ENCODE data around the gene KPNA1. TPM values are rescaled to one million over a fixed set of nuclear protein-coding genes. Genes with fewer than 3 reads are reported as not detected.

Gene KPNA1
- polyA plus RNA-seq, 3 donors = 18.0 to 41.2 (median 38.5) TPM

DNA sequence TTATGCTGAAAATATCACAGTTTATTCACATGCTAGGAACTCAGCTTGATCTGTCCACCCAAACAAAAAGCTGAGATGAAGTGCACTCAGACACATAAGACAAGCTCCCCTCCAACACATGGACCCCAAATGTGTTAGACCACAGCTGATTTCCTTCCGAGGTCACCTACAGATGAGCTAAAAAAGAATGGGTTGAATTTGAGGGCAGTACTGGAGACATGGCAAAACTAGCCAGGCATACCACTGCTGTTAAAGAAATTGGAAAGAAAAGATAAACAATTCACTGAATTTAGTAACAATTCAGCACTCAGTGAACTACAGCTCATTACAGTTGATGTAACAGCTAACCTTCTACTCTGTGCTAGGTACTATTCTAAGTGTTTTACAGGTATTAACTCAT lies 33.9 kb upstream of the KPNA1 start:
- no peak overlapping the region for H2AFZ ChIP-seq (ENCODE audit: insufficient read depth, low read depth, low read length, poor library complexity, severe bottlenecking)
- no peak overlapping the region for H3K4me3 ChIP-seq (replicated peaks in 1 of 3; ENCODE audit: low read depth in 2 of 3, low read length in 3 of 3)
- intact Hi-C loops (cut with micrococcal nuclease) = no loop called here
- Mint-ChIP-seq H3K9me3 (peaks cover 0 to 3% (median 0%) of the 10 kb centered on the region in 7 donors), H3K27ac (no peak overlapping the region), H3K36me3 (peaks cover 94 to 96% of the 10 kb centered on the region in 2 donors), H3K27me3 (ENCODE audit: low read depth in 3 of 3) (no peaks in the 10 kb centered on the region), H3K4me3 (no peak overlapping the region), H3K4me1 (peaks cover 1% of the 10 kb centered on the region)
- no peak for TF ChIP-seq CTCF (IDR thresholded peaks at IDR 0.05)
- H3K27ac ChIP-seq (ENCODE audit: low read depth in 1 of 2, low read length in 2 of 2) = no peak overlapping the region
- H3K4me2 ChIP-seq (replicated peaks; ENCODE audit: extremely low read depth, low read length, poor library complexity, severe bottlenecking) = no peak overlapping the region
- H4K20me1 ChIP-seq (ENCODE audit: insufficient read depth, low read length) = peaks cover 27% of the 10 kb centered on the region
- H3K9ac ChIP-seq (ENCODE audit: insufficient read depth, low read length, poor library complexity, severe bottlenecking) = no peak overlapping the region
- WGBS (ENCODE audit: insufficient coverage) = 100% methylated on average over 1 of the region's 1 CpG
- no peak for DNase-seq
- no peaks in the 10 kb centered on the region for H3K4me1 ChIP-seq (ENCODE audit: control insufficient read depth in 1 of 2, insufficient read depth in 2 of 2, low read length in 2 of 2)
- no peaks in the 10 kb centered on the region for H3K79me2 ChIP-seq (ENCODE audit: insufficient read depth, low read length)
- no peaks in the 10 kb centered on the region for H3K27me3 ChIP-seq (ENCODE audit: control insufficient read depth in 2 of 2, insufficient read depth in 2 of 2, low read length in 2 of 2)
- no peaks in the 10 kb centered on the region for H3K9me3 ChIP-seq (replicated peaks in 1 of 2; ENCODE audit: control insufficient read depth in 1 of 2, insufficient read depth in 1 of 2, low read length in 2 of 2)
- peaks cover 95 to 97% of the 10 kb centered on the region in 2 donors for H3K36me3 ChIP-seq (replicated peaks in 1 of 2; ENCODE audit: control insufficient read depth in 1 of 2, insufficient read depth in 2 of 2, low read length in 2 of 2)

- peaks cover 91 to 97% of the 10 kb centered on the region in 2 donors for H3K36me3 ChIP-seq (replicated peaks in 1 of 2; ENCODE audit: control insufficient read depth in 1 of 2, insufficient read depth in 2 of 2, low read length in 2 of 2)
- no peaks in the 10 kb centered on the region for H3K79me2 ChIP-seq (ENCODE audit: insufficient read depth, low read length)
- Mint-ChIP-seq H3K9me3 (peaks cover 0 to 4% (median 0%) of the 10 kb centered on the region in 7 donors), H3K27ac (no peak overlapping the region), H3K27me3 (ENCODE audit: low read depth in 3 of 3) (no peaks in the 10 kb centered on the region), H3K4me1 (no peaks in the 10 kb centered on the region), H3K4me3 (no peak overlapping the region), H3K36me3 (peaks cover 94 to 96% of the 10 kb centered on the region in 2 donors)
- no peak overlapping the region for H3K27ac ChIP-seq (ENCODE audit: low read depth in 1 of 2, low read length in 2 of 2)
- 100% methylated on average over 2 of the region's 3 CpGs for WGBS (ENCODE audit: insufficient coverage)
- H3K9ac ChIP-seq (ENCODE audit: insufficient read depth, low read length, poor library complexity, severe bottlenecking) = no peak overlapping the region
- H3K9me3 ChIP-seq (replicated peaks in 1 of 2; ENCODE audit: control insufficient read depth in 1 of 2, insufficient read depth in 1 of 2, low read length in 2 of 2) = no peaks in the 10 kb centered on the region
- no peak for TF ChIP-seq CTCF (IDR thresholded peaks at IDR 0.05)
- H3K4me2 ChIP-seq (replicated peaks; ENCODE audit: extremely low read depth, low read length, poor library complexity, severe bottlenecking) = no peak overlapping the region
- no peak overlapping the region for H3K4me3 ChIP-seq (replicated peaks in 1 of 3; ENCODE audit: low read depth in 2 of 3, low read length in 3 of 3)
- H3K27me3 ChIP-seq (ENCODE audit: control insufficient read depth in 2 of 2, insufficient read depth in 2 of 2, low read length in 2 of 2) = no peaks in the 10 kb centered on the region
- H3K4me1 ChIP-seq (ENCODE audit: control insufficient read depth in 1 of 2, insufficient read depth in 2 of 2, low read length in 2 of 2) = no peaks in the 10 kb centered on the region
- H4K20me1 ChIP-seq (ENCODE audit: insufficient read depth, low read length) = peaks cover 22% of the 10 kb centered on the region
- DNase-seq = no peak
- intact Hi-C loops (cut with micrococcal nuclease) = no loop called here
- no peak overlapping the region for H2AFZ ChIP-seq (ENCODE audit: insufficient read depth, low read depth, low read length, poor library complexity, severe bottlenecking)
Observed at GRCh38 chr3:122548076-122548475, 33.3 kb upstream of the KPNA1 start.
